Measurements from ENCODE around the gene NUP85. TPM values are rescaled to one million over a fixed set of nuclear protein-coding genes. Genes with fewer than 3 reads are reported as not detected.
A peak's percentile ranks its signal among the peaks of the same experiment; 100 is the strongest.

The NUP85 gene
- polyA plus RNA-seq, 2 of the 4 experiments (the other 2 are of a cell fraction), result 83.4 to 110 TPM

DNA sequence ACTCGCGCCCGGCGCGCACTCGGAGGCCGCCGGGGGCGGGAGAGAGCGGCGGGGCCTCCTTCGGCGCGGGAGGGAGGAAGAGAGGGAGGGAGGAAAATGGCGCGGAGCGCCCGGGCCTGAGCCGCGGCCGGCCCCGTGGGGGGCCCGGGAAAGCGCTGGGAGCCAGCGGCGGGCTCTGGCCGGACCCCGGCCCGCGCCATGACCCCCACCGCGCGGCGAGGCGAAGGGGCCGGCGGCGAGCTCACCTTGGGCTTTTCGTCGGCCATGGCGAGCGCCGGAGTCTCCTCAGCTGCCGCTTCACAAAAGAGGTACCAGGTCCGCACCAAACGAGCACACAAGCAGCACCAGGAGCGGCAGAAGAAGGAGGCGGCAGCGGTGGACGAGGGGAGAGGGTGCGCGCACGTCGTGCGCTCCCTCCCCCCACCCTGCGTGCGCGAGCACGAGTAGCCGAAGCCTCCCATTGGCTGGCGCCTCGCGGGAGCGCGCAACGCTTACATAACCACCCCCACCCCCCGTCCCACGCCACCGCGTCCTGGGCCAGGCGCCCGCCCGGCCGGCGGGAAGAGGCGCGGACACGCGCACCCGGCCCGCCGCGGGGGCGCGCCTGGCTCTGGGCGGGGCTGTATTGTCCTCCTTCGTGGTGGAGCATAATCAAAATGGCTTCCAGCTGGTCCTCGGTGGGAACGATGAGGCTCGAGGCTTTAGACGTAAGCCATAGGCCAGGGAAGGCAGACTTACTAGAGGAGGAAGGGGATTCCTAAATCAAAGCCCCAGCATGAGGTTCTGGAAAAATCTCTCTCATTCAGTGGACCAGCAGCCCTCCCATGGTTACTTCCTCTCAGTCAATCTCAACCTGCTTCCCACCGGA, 22.7 kb upstream of the NUP85 start, which contains the start of gene SUMO2 (continued):
- TF ChIP-seq GATA3 (IDR thresholded peaks at IDR 0.05; ENCODE audit: borderline replicate concordance) (no peak), POLR2A (IDR thresholded peaks at IDR 0.05; ENCODE audit: low read length) (peak; percentile 67), RNF2 (IDR thresholded peaks at IDR 0.05; ENCODE audit: borderline replicate concordance, low read depth) (no peak), EP300 (IDR thresholded peaks at IDR 0.05) (no peak), HOXB13 (CRISPR knock-in tag; IDR thresholded peaks at IDR 0.05; ENCODE audit: low read depth) (peak; percentile 99), EHF (CRISPR knock-in tag; IDR thresholded peaks at IDR 0.05) (peak; percentile 97), ZNF302 (CRISPR knock-in tag; IDR thresholded peaks at IDR 0.05) (peak; percentile 70; the same call in 1 of the 2 replicates), NPAS2 (CRISPR knock-in tag; IDR thresholded peaks at IDR 0.05; ENCODE audit: borderline replicate concordance) (peak; percentile 56; the same call in 1 of the 2 replicates), ZC3H11A (IDR thresholded peaks at IDR 0.05) (no peak), RAD21 (conservative IDR thresholded peaks at IDR 0.05 in 1 of 2, IDR thresholded peaks at IDR 0.05 in 1 of 2) (no peak), RCOR1 (IDR thresholded peaks at IDR 0.05; ENCODE audit: low read depth, low read length) (no peak), FOXS1 (CRISPR knock-in tag; IDR thresholded peaks at IDR 0.05) (peak; percentile 96), HOXB5 (CRISPR knock-in tag; IDR thresholded peaks at IDR 0.05) (peak; percentile 97), SMC3 (IDR thresholded peaks at IDR 0.05) (no peak)
- TF ChIP-seq, protein P1, sequence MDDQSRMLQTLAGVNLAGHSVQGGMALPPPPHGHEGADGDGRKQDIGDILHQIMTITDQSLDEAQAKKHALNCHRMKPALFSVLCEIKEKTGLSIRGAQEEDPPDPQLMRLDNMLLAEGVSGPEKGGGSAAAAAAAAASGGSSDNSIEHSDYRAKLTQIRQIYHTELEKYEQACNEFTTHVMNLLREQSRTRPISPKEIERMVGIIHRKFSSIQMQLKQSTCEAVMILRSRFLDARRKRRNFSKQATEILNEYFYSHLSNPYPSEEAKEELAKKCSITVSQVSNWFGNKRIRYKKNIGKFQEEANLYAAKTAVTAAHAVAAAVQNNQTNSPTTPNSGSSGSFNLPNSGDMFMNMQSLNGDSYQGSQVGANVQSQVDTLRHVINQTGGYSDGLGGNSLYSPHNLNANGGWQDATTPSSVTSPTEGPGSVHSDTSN (IDR thresholded peaks at IDR 0.05), result no peak
- TF ChIP-seq, protein P2, sequence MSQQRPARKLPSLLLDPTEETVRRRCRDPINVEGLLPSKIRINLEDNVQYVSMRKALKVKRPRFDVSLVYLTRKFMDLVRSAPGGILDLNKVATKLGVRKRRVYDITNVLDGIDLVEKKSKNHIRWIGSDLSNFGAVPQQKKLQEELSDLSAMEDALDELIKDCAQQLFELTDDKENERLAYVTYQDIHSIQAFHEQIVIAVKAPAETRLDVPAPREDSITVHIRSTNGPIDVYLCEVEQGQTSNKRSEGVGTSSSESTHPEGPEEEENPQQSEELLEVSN (IDR thresholded peaks at IDR 0.05; ENCODE audit: borderline replicate concordance, low read depth), result peak; percentile 89; the same call in 1 of the 2 replicates
- TF ChIP-seq, protein P3, sequence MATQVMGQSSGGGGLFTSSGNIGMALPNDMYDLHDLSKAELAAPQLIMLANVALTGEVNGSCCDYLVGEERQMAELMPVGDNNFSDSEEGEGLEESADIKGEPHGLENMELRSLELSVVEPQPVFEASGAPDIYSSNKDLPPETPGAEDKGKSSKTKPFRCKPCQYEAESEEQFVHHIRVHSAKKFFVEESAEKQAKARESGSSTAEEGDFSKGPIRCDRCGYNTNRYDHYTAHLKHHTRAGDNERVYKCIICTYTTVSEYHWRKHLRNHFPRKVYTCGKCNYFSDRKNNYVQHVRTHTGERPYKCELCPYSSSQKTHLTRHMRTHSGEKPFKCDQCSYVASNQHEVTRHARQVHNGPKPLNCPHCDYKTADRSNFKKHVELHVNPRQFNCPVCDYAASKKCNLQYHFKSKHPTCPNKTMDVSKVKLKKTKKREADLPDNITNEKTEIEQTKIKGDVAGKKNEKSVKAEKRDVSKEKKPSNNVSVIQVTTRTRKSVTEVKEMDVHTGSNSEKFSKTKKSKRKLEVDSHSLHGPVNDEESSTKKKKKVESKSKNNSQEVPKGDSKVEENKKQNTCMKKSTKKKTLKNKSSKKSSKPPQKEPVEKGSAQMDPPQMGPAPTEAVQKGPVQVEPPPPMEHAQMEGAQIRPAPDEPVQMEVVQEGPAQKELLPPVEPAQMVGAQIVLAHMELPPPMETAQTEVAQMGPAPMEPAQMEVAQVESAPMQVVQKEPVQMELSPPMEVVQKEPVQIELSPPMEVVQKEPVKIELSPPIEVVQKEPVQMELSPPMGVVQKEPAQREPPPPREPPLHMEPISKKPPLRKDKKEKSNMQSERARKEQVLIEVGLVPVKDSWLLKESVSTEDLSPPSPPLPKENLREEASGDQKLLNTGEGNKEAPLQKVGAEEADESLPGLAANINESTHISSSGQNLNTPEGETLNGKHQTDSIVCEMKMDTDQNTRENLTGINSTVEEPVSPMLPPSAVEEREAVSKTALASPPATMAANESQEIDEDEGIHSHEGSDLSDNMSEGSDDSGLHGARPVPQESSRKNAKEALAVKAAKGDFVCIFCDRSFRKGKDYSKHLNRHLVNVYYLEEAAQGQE (IDR thresholded peaks at IDR 0.05), result no peak
- TF ChIP-seq, protein P4, sequence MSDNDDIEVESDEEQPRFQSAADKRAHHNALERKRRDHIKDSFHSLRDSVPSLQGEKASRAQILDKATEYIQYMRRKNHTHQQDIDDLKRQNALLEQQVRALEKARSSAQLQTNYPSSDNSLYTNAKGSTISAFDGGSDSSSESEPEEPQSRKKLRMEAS (IDR thresholded peaks at IDR 0.05), result peak; percentile 73

DNA sequence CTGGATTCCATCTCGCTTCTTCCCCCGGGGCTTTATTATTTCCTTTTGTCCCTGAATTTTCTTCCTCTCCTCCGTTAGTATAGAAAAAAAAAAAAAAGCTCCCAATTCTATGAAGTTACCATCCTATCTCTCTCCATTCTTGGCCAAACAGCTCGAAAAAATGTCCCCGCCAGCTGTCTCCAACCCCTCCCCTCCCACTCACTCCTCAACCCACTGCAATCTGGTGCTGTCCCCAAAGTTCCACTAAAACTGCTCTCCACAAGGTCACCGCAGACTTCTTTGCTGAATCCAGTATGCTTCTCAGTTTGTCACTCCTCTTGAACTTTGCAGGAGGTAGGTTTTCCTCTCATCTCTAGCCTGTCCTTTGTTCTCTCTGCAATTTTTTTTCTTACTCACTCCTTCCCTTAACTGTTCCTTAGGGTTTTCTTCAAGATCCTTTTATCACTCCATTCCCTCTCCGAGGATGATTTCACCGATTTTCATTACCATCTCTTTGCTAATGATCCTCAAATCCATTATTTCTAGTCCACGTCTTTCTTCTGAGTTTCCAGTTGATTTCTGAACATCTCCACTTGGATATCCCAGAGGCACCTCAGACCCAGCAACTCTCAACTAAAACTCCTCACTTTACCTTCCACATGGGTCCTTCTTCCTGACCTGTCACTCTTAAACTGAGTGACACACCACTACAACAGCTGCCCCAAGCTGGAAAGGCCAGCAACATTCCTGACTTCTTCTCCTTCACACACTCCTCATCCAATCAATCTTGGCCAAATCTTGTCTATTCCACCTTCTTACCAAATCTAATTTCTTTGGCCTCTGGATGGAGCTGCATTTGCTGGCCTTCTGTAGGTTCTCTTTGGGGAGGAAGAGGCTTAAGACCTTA, 21.2 kb upstream of the NUP85 start:
- ATAC-seq, result no peak
- Histone ChIP-seq H3K4me1 (peaks cover 17% of the 10 kb centered on the region), H3K9me3 (no peaks in the 10 kb centered on the region), H3K4me3 (no peak overlapping the region), H3K27ac (no peak overlapping the region; a peak in 1 of 6 replicates), H3K4me2 (no peak overlapping the region)
- FAIRE-seq, result no peak
- WGBS (ENCODE audit: missing lambda C conversion rate), result 95% methylated on average over 9 of the region's 9 CpGs
- CTCF ChIA-PET, result interaction anchor here (0.6 to 11.6 kb wide), 9 partner anchors 10 to 360 kb away, joined by 3 to 178 read pairs (median 5); partner anchors contain the start of genes MIF4GD, NT5C and NUP85
- DNase-seq (ENCODE audit: low read depth in 1 of 2, low spot score in 1 of 2), result no peak
- POLR2A ChIA-PET, result interaction anchor here (1.4 kb wide), 1 partner anchor 30 kb away, joined by 5 read pairs; the partner anchor contains the start of gene JPT1
- TF ChIP-seq HDAC2 (IDR thresholded peaks at IDR 0.05) (no peak), EP300 (IDR thresholded peaks at IDR 0.05) (no peak), FOSL2 (IDR thresholded peaks at IDR 0.05) (no peak), FOSL2 (CRISPR knock-in tag; IDR thresholded peaks at IDR 0.05) (no peak), MYC (IDR thresholded peaks at IDR 0.05; ENCODE audit: borderline replicate concordance, low read length) (no peak), KDM1A (IDR thresholded peaks at IDR 0.05; ENCODE audit: low read depth) (no peak), RAD21 (conservative IDR thresholded peaks at IDR 0.05 in 1 of 2, IDR thresholded peaks at IDR 0.05 in 1 of 2) (no peak)
- TF ChIP-seq, protein P5, sequence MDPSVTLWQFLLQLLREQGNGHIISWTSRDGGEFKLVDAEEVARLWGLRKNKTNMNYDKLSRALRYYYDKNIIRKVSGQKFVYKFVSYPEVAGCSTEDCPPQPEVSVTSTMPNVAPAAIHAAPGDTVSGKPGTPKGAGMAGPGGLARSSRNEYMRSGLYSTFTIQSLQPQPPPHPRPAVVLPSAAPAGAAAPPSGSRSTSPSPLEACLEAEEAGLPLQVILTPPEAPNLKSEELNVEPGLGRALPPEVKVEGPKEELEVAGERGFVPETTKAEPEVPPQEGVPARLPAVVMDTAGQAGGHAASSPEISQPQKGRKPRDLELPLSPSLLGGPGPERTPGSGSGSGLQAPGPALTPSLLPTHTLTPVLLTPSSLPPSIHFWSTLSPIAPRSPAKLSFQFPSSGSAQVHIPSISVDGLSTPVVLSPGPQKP (IDR thresholded peaks at IDR 0.05; ENCODE audit: low read depth, low read length), result no peak
- TF ChIP-seq, protein P6, sequence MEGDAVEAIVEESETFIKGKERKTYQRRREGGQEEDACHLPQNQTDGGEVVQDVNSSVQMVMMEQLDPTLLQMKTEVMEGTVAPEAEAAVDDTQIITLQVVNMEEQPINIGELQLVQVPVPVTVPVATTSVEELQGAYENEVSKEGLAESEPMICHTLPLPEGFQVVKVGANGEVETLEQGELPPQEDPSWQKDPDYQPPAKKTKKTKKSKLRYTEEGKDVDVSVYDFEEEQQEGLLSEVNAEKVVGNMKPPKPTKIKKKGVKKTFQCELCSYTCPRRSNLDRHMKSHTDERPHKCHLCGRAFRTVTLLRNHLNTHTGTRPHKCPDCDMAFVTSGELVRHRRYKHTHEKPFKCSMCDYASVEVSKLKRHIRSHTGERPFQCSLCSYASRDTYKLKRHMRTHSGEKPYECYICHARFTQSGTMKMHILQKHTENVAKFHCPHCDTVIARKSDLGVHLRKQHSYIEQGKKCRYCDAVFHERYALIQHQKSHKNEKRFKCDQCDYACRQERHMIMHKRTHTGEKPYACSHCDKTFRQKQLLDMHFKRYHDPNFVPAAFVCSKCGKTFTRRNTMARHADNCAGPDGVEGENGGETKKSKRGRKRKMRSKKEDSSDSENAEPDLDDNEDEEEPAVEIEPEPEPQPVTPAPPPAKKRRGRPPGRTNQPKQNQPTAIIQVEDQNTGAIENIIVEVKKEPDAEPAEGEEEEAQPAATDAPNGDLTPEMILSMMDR (IDR thresholded peaks at IDR 0.05), result no peak
- TF ChIP-seq, protein P7, sequence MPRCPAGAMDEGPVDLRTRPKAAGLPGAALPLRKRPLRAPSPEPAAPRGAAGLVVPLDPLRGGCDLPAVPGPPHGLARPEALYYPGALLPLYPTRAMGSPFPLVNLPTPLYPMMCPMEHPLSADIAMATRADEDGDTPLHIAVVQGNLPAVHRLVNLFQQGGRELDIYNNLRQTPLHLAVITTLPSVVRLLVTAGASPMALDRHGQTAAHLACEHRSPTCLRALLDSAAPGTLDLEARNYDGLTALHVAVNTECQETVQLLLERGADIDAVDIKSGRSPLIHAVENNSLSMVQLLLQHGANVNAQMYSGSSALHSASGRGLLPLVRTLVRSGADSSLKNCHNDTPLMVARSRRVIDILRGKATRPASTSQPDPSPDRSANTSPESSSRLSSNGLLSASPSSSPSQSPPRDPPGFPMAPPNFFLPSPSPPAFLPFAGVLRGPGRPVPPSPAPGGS (IDR thresholded peaks at IDR 0.05), result no peak

Data from A549 (cell line).